SU-DHL-6 (cell line): Measurements from ENCODE around the gene AGRN.
"Not testable (repeated sequence)": the region's sequence is repeated elsewhere in the genome, so short reads cannot be mapped to it uniquely, and the experiment has no call there.

ENCODE experiments used
- CTCF ChIP-seq: fragments of 200-600 bp; sonication (generic); IDR thresholded peaks from one replicate; pipeline ENCODE4 v1.5.1; 2017; ENCODE audit warnings: antibody characterized with exemption, mild to moderate bottlenecking, low read length, moderate library complexity; ENCODE audit not compliant: insufficient read depth, poor library complexity, severe bottlenecking
- EZH2phosphoT487 ChIP-seq: fragments of 200-600 bp; sonication (generic), shearing (Covaris generic); conservative IDR thresholded peaks from 2 replicates; pipeline ENCODE4 v1.6.1; 2018; ENCODE audit warnings: mild to moderate bottlenecking, antibody characterized with exemption, low read length, moderate library complexity, mixed read lengths

DNA sequence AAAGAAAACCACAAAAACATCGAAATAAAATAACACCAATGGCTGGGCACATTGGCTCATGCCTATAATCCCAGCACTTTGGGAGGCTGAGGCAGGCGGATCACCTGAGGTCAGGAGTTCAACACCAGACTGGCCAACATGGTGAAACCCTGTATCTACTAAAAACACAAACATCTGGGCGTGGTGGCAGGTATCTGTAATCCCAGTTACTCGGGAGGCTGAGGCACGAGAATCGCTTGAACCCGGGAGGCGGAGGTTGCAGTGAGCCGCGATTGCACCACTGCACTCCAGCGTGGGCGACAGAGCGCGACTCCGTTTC is 37.8 kb downstream of the AGRN start:
- not testable (repeated sequence) for TF ChIP-seq CTCF, EZH2phosphoT487
